ENCODE results near the gene DSG4. TPM values are rescaled to one million over a fixed set of nuclear protein-coding genes. Genes with fewer than 3 reads are reported as not detected.

DSG4 gene
- total and polyA plus RNA-seq, 9 of the 15 experiments (the other 6 are each of a cell fraction or from before 2014, with no cell fraction given), result not detected

- no TSS peak for BruUV-seq (replicated peaks)
- no peak overlapping the region for H3K9ac ChIP-seq (ENCODE audit: insufficient read depth in 1 of 2, low read depth in 2 of 2, low read length in 2 of 2)
- intact Hi-C loops (cut with micrococcal nuclease) (no loop called here), in situ Hi-C loops (cut with MboI) (no loop called here)
- H3K36me3 ChIP-seq (ENCODE audit: control insufficient read depth, insufficient read depth, low read length), result no peaks in the 10 kb centered on the region
- H4K20me1 ChIP-seq (replicated peaks; ENCODE audit: control insufficient read depth, insufficient read depth, low read length), result no peaks in the 10 kb centered on the region
- POLR2A ChIA-PET, result no interaction called here
- 13% methylated on average over 4 of the region's 4 CpGs for WGBS (ENCODE audit: insufficient coverage, low coverage, missing lambda C conversion rate)
- no peak for TF ChIP-seq HINFP (tag; conservative IDR thresholded peaks at IDR 0.05; ENCODE audit: low read depth)
- no peak for TF ChIP-seq DLX4 (CRISPR knock-in tag; IDR thresholded peaks at IDR 0.05)
- TF ChIP-seq CBFA2T3 (IDR thresholded peaks at IDR 0.05), result no peak
- no peak for TF ChIP-seq CREM (IDR thresholded peaks at IDR 0.05; ENCODE audit: low read depth)
- no peak for TF ChIP-seq HDAC8 (tag; IDR thresholded peaks at IDR 0.05)
- no peak for TF ChIP-seq HMGXB4 (CRISPR knock-in tag; IDR thresholded peaks at IDR 0.05)
- no peak for TF ChIP-seq KDM1A (IDR thresholded peaks at IDR 0.05)
- no peak for TF ChIP-seq ZNF586 (CRISPR knock-in tag; conservative IDR thresholded peaks at IDR 0.05)
- TF ChIP-seq YY1 (IDR thresholded peaks at IDR 0.05; ENCODE audit: borderline replicate concordance in 1 of 3, control insufficient read depth in 1 of 3, extremely low read depth in 1 of 3, insufficient read depth in 3 of 3, insufficient read length in 1 of 3, insufficient replicate concordance in 2 of 3, low read depth in 1 of 3, low read length in 2 of 3), result no peak
- no peak for TF ChIP-seq TCF3 (CRISPR knock-in tag; IDR thresholded peaks at IDR 0.05)
- TF ChIP-seq ZC3H11A (IDR thresholded peaks at IDR 0.05; ENCODE audit: low read depth, low read length), result no peak
- TF ChIP-seq FIP1L1 (IDR thresholded peaks at IDR 0.05; ENCODE audit: low read depth, low read length, poor library complexity, severe bottlenecking), result no peak
- no peak for TF ChIP-seq ZNF140 (CRISPR knock-in tag; IDR thresholded peaks at IDR 0.05)
- no peak for TF ChIP-seq HDAC3 (IDR thresholded peaks at IDR 0.05; ENCODE audit: borderline replicate concordance, partially characterized antibody)
- TF ChIP-seq HDAC1 (IDR thresholded peaks at IDR 0.05), result no peak
- no peak for TF ChIP-seq GATAD2B (IDR thresholded peaks at IDR 0.05; ENCODE audit: borderline replicate concordance)
- TF ChIP-seq NFATC3 (IDR thresholded peaks at IDR 0.05), result no peak
- TF ChIP-seq MAFF (IDR thresholded peaks at IDR 0.05; ENCODE audit: low read length), result no peak
- no peak for TF ChIP-seq MITF (IDR thresholded peaks at IDR 0.05)
- H3K27ac ChIP-seq (ENCODE audit: extremely low read depth, low read depth, low read length), result no peak overlapping the region
- no peak; the same call in 2 of the 3 replicates for ATAC-seq
- H3K4me3 ChIP-seq, result no peak overlapping the region
- peaks cover 0 to 6% of the 10 kb centered on the region in 2 experiments; a peak in 1 of 5 replicates for H3K4me1 ChIP-seq (replicated peaks in 1 of 2; ENCODE audit: control insufficient read depth in 2 of 2, insufficient read depth in 2 of 2, low read length in 2 of 2)
- FAIRE-seq, result no peak
- H3K9me3 ChIP-seq (replicated peaks; ENCODE audit: control insufficient read depth, insufficient read depth, low read depth, low read length), result no peaks in the 10 kb centered on the region
- H2AFZ ChIP-seq (ENCODE audit: low read depth, low read length), result no peak overlapping the region
- peaks cover 0 to 6% of the 10 kb centered on the region in 2 experiments; a peak in 1 of 5 replicates for H3K27me3 ChIP-seq (ENCODE audit: control insufficient read depth in 2 of 2, insufficient read depth in 2 of 2, low read length in 2 of 2)
- no peak overlapping the region for H3K4me2 ChIP-seq (ENCODE audit: insufficient read depth, low read length)
- CTCF ChIA-PET (ENCODE audit: low intra/inter-chr PET ratio), result no interaction called here
- no peak for DNase-seq (ENCODE audit: extremely low read depth in 1 of 4, low spot score in 3 of 4)
- no peaks in the 10 kb centered on the region for H3K79me2 ChIP-seq (ENCODE audit: control insufficient read depth, insufficient read depth, low read length)
- H3K9me1 ChIP-seq (ENCODE audit: control insufficient read depth, insufficient read depth, low read length), result no peaks in the 10 kb centered on the region
Observed at GRCh38 chr18:31409276-31409675, 32.7 kb downstream of the DSG4 start.

Measured in K562 (cell line).